Mammary epithelial cell (primary cell): ENCODE results near the gene MUC2.

Experiments used
- EZH2 ChIP-seq: IDR thresholded peaks from 2 replicates; pipeline ENCODE4 v1.6.1; 2012; ENCODE audit warnings: low read length, inconsistent platforms, borderline replicate concordance
- TF ChIP-seq, protein P1 (sequence below), 2 donors: IDR thresholded peaks in 1 of 2; conservative IDR thresholded peaks in 1 of 2; 2 replicates each; pipeline ENCODE4 v1.5.1; 2011 to 2012; ENCODE audit warnings: inconsistent platforms in 2 of 2, low read length in 2 of 2, mild to moderate bottlenecking in 2 of 2, control low read depth in 1 of 2, low read depth in 1 of 2; ENCODE audit not compliant: insufficient read depth in 1 of 2; ENCODE audit errors: extremely low read depth in 1 of 2

DNA sequence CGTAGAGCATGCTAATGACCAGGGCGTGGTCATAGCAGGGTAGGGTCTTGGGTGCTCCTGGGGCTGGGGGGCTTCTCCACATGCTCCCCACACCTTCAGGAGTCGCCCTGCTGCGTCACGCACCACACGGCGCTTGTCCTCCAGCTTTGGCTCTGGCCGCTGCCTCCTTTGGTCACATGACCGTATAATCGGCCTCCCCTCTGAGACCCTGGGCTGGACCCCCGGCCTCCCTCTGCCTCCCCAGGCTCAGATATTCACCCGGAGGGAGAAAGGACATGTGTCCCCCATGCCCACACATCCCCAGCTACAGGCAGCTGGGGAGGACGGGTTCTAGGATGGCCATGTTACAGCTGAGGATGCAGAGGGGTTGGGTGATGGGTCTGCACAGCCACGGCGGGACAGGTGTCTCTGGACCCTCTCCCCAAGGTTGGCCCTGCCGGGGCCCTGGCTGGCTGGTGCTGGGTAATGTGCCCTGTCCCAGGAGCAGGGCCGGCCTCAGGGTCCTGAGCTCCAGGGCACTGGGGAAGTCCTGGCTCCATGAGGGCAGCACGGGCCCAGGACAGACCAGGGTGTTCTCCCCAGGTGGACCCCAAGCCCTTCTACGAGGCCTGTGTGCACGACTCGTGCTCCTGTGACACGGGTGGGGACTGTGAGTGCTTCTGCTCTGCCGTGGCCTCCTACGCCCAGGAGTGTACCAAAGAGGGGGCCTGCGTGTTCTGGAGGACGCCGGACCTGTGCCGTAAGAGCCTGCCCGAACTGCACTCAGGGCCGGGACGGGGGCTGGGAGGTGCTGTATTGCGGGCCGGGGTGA lies 14.5 kb downstream of the MUC2 start:
- TF ChIP-seq, protein P1, sequence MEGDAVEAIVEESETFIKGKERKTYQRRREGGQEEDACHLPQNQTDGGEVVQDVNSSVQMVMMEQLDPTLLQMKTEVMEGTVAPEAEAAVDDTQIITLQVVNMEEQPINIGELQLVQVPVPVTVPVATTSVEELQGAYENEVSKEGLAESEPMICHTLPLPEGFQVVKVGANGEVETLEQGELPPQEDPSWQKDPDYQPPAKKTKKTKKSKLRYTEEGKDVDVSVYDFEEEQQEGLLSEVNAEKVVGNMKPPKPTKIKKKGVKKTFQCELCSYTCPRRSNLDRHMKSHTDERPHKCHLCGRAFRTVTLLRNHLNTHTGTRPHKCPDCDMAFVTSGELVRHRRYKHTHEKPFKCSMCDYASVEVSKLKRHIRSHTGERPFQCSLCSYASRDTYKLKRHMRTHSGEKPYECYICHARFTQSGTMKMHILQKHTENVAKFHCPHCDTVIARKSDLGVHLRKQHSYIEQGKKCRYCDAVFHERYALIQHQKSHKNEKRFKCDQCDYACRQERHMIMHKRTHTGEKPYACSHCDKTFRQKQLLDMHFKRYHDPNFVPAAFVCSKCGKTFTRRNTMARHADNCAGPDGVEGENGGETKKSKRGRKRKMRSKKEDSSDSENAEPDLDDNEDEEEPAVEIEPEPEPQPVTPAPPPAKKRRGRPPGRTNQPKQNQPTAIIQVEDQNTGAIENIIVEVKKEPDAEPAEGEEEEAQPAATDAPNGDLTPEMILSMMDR (conservative IDR thresholded peaks at IDR 0.05 in 1 of 2, IDR thresholded peaks at IDR 0.05 in 1 of 2; ENCODE audit: extremely low read depth in 1 of 2, insufficient read depth in 1 of 2, low read depth in 1 of 2, low read length in 2 of 2), result no peak
- TF ChIP-seq EZH2, result no peak
